HCT116 (cell line): ENCODE results near the gene HMCN1. TPM values are rescaled to one million over a fixed set of nuclear protein-coding genes. Genes with fewer than 3 reads are reported as not detected.

Experiments
- ATAC-seq: fragments of 200-7000 bp; cut with Tn5 transposase; 2 replicates; pipeline ENCODE4 v1.9.1; 2020; ENCODE audit warnings: mild to moderate bottlenecking, moderate library complexity
- BruUV-seq: library from RNA; stranded (reverse); fragments of 400-500 nt; replicated peaks from 2 replicates; lab custom pipeline; 2021; lab: Mats Ljungman, UMichigan
- CTCF ChIA-PET: fragments of 300-600 bp; sonication (Branson Sonifier 250); formaldehyde crosslinking; loops from one replicate; lab custom pipeline; 2021; ENCODE audit warnings: antibody characterized with exemption; lab: Charles Lee
- POLR2A ChIA-PET: fragments of 300-600, 350-600 bp; sonication (Branson Sonifier 250); formaldehyde crosslinking; loops from one replicate; lab custom pipeline; 2021; ENCODE audit warnings: antibody characterized with exemption; lab: Charles Lee
- RAD21 ChIA-PET, 2 experiments: fragments of 300-600 bp; sonication (Branson Sonifier 250); formaldehyde crosslinking; loops; one replicate each; lab custom pipeline; 2023; ENCODE audit warnings: low total read pairs in 2 of 2; ENCODE audit not compliant: uncharacterized antibody in 2 of 2, unreplicated experiment in 2 of 2, low non-redundant PET in 1 of 2; lab: Charles Lee
- DNase-seq: peaks from one replicate; pipeline ENCODE4 v3.0.0-alpha.2; 2010; ENCODE audit warnings: low read depth, low spot score
- H2AFZ ChIP-seq: fragments of 200-600 bp; shearing (Covaris generic), sonication (generic); 2 replicates; pipeline ENCODE4 v1.6.1; 2017; ENCODE audit warnings: low read depth, mixed run types, mixed read lengths, antibody characterized with exemption, low read length; ENCODE audit not compliant: poor library complexity, severe bottlenecking
- H3K27ac ChIP-seq: 2 replicates; pipeline ENCODE4 v1.5.1; 2012; ENCODE audit warnings: low read depth, low read length
- H3K27me3 ChIP-seq: fragments of 200-600 bp; sonication (generic); 2 replicates; pipeline ENCODE4 v1.6.1; 2016; ENCODE audit warnings: mixed run types, low read length, mixed read lengths; ENCODE audit not compliant: insufficient read depth
- H3K36me3 ChIP-seq, 2 experiments: fragments of 200-500 bp in 1 of 2; fragments of 200-600 bp in 1 of 2; sonication (Bioruptor generic) in 1 of 2; sonication (generic) in 1 of 2; 2 replicates each; pipeline versions ENCODE4 v1.5.1 to v1.6.1; 2014 to 2016; ENCODE audit warnings: low read length in 2 of 2, inconsistent platforms in 1 of 2, mixed read lengths in 1 of 2, mixed run types in 1 of 2; ENCODE audit not compliant: insufficient read depth in 2 of 2, control insufficient read depth in 1 of 2
- H3K4me1 ChIP-seq, 2 experiments: fragments of 200-600 bp in 1 of 2; sonication (generic) in 1 of 2; 2 replicates each; pipeline versions ENCODE4 v1.5.1 to v1.6.1; 2012 to 2017; ENCODE audit warnings: low read length in 2 of 2, inconsistent platforms in 1 of 2, mild to moderate bottlenecking in 1 of 2, mixed read lengths in 1 of 2, mixed run types in 1 of 2, moderate library complexity in 1 of 2; ENCODE audit not compliant: insufficient read depth in 2 of 2, control insufficient read depth in 1 of 2
- H3K4me2 ChIP-seq: fragments of 200-600 bp; sonication (generic); 2 replicates; pipeline ENCODE4 v1.6.1; 2017; ENCODE audit warnings: mixed run types, low read length, mixed read lengths
- H3K4me3 ChIP-seq, 2 experiments: fragments of 200-600 bp in 1 of 2; sonication (generic) in 1 of 2; replicated peaks in 1 of 2; 2 replicates each; pipeline ENCODE4 v1.5.1; 2011 to 2016; ENCODE audit warnings: low read length in 2 of 2, control low read depth in 1 of 2, low read depth in 1 of 2, mild to moderate bottlenecking in 1 of 2, mixed read lengths in 1 of 2, mixed run types in 1 of 2
- H3K79me2 ChIP-seq: fragments of 200-600 bp; sonication (generic); 2 replicates; pipeline ENCODE4 v1.6.1; 2017; ENCODE audit warnings: mild to moderate bottlenecking, mixed run types, low read length, moderate library complexity, mixed read lengths; ENCODE audit not compliant: insufficient read depth
- H3K9ac ChIP-seq: fragments of 200-600 bp; sonication (generic); 2 replicates; pipeline ENCODE4 v1.6.1; 2016; ENCODE audit warnings: low read length, mixed read lengths
- H3K9me2 ChIP-seq: fragments of 200-600 bp; sonication (generic), shearing (Covaris generic); 2 replicates; pipeline ENCODE4 v1.6.1; 2017; ENCODE audit warnings: mixed run types, mild to moderate bottlenecking, moderate library complexity; ENCODE audit not compliant: insufficient read depth
- H3K9me3 ChIP-seq, 2 experiments: fragments of 200-500 bp in 1 of 2; fragments of 200-600 bp in 1 of 2; sonication (Bioruptor generic) in 1 of 2; sonication (generic) in 1 of 2; 2 replicates each; pipeline ENCODE4 v1.6.1; 2014 to 2017; ENCODE audit warnings: low read length in 2 of 2, mixed read lengths in 2 of 2, inconsistent platforms in 1 of 2, low read depth in 1 of 2, mild to moderate bottlenecking in 1 of 2, mixed run types in 1 of 2, moderate library complexity in 1 of 2; ENCODE audit not compliant: control insufficient read depth in 1 of 2, insufficient read depth in 1 of 2
- H4K20me1 ChIP-seq: fragments of 200-600 bp; sonication (generic), shearing (Covaris generic); 2 replicates; pipeline ENCODE4 v1.6.1; 2017; ENCODE audit warnings: mixed run types, mild to moderate bottlenecking, moderate library complexity; ENCODE audit not compliant: insufficient read depth
- ELF1 ChIP-seq: IDR thresholded peaks from 2 replicates; pipeline ENCODE4 v1.6.1; 2012; ENCODE audit warnings: low read depth, borderline replicate concordance
- EZH2phosphoT487 ChIP-seq: fragments of 200-600 bp; IDR thresholded peaks from 2 replicates; pipeline ENCODE4 v1.6.1; 2018; ENCODE audit warnings: antibody characterized with exemption, borderline replicate concordance
- MAX ChIP-seq: IDR thresholded peaks from 2 replicates; pipeline ENCODE4 v1.6.1; 2012
- POLR2A ChIP-seq: IDR thresholded peaks from 2 replicates; pipeline ENCODE4 v1.7.0; 2011; ENCODE audit warnings: borderline replicate concordance; ENCODE audit not compliant: insufficient read depth, insufficient read length; ENCODE audit errors: extremely low read depth
- SRF ChIP-seq: IDR thresholded peaks from 2 replicates; pipeline ENCODE4 v1.6.1; 2012; ENCODE audit warnings: low read depth
- intact Hi-C: fragments of 100-400 bp; cut with micrococcal nuclease; formaldehyde crosslinking; loops from 2 replicates; pipeline ENCODE4 v1.10.0; 2022
- total RNA-seq: library from RNA; stranded (reverse); gene quantifications from one replicate; pipeline ENCODE4 v1.2.1, GENCODE V29; 2021; ENCODE audit not compliant: unreplicated experiment
- TF ChIP-seq, protein P1 (sequence below): IDR thresholded peaks from 2 replicates; pipeline ENCODE4 v1.6.1; 2012; ENCODE audit warnings: low read depth

The HMCN1 gene
- total RNA-seq, 1 experiment from 2014 or later, result 0.59 TPM

DNA sequence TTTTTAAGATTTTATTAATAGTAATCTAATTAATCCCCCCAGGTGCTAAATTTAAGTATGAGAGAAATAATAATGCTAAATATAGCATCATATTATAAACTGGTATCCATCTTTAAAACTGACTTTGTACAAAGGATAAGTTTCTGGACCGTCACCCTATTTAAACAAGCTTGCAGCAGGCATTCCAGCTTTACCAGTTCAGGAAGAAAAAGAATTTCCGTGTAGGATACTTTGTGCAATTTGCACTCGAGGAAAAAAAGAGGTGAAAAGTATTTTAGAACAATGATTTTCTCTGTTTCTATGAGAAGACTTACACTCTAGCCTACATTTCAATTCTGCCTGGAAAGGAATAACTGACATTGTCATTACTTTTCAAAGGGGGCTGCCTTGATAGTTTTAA lies 27.6 kb downstream of the HMCN1 start:
- no peaks in the 10 kb centered on the region for H3K79me2 ChIP-seq
- no peak overlapping the region for H3K27ac ChIP-seq
- no peak overlapping the region for H3K9ac ChIP-seq
- no peak overlapping the region for H2AFZ ChIP-seq
- no peaks in the 10 kb centered on the region for H3K9me3 ChIP-seq
- no peaks in the 10 kb centered on the region for H3K4me1 ChIP-seq
- intact Hi-C loops, result no loop called here
- ATAC-seq (no peak), DNase-seq (no peak)
- ChIA-PET POLR2A (no interaction called here), RAD21 (no interaction called here), CTCF (no interaction called here)
- H4K20me1 ChIP-seq, result no peaks in the 10 kb centered on the region
- H3K4me2 ChIP-seq, result no peak overlapping the region
- H3K27me3 ChIP-seq, result no peaks in the 10 kb centered on the region
- H3K9me2 ChIP-seq, result no peaks in the 10 kb centered on the region
- H3K36me3 ChIP-seq, result no peaks in the 10 kb centered on the region
- TF ChIP-seq, protein P1, sequence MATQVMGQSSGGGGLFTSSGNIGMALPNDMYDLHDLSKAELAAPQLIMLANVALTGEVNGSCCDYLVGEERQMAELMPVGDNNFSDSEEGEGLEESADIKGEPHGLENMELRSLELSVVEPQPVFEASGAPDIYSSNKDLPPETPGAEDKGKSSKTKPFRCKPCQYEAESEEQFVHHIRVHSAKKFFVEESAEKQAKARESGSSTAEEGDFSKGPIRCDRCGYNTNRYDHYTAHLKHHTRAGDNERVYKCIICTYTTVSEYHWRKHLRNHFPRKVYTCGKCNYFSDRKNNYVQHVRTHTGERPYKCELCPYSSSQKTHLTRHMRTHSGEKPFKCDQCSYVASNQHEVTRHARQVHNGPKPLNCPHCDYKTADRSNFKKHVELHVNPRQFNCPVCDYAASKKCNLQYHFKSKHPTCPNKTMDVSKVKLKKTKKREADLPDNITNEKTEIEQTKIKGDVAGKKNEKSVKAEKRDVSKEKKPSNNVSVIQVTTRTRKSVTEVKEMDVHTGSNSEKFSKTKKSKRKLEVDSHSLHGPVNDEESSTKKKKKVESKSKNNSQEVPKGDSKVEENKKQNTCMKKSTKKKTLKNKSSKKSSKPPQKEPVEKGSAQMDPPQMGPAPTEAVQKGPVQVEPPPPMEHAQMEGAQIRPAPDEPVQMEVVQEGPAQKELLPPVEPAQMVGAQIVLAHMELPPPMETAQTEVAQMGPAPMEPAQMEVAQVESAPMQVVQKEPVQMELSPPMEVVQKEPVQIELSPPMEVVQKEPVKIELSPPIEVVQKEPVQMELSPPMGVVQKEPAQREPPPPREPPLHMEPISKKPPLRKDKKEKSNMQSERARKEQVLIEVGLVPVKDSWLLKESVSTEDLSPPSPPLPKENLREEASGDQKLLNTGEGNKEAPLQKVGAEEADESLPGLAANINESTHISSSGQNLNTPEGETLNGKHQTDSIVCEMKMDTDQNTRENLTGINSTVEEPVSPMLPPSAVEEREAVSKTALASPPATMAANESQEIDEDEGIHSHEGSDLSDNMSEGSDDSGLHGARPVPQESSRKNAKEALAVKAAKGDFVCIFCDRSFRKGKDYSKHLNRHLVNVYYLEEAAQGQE, result no peak
- no peak for TF ChIP-seq ELF1
- no peak for TF ChIP-seq MAX
- no peak for TF ChIP-seq SRF
- TF ChIP-seq POLR2A, result no peak
- TF ChIP-seq EZH2phosphoT487, result no peak
- H3K4me3 ChIP-seq, result no peak overlapping the region
- no TSS peak for BruUV-seq
